Activated T-cell treated with anti-CD3 and anti-CD28 coated beads for 24 hours (primary cell): ENCODE results near the gene SALL1.

ENCODE experiments used
- DNase-seq: peaks from one replicate; pipeline ENCODE4 v3.0.0-alpha.2; 2020; ENCODE audit warnings: low read depth

SALL1 gene

DNA sequence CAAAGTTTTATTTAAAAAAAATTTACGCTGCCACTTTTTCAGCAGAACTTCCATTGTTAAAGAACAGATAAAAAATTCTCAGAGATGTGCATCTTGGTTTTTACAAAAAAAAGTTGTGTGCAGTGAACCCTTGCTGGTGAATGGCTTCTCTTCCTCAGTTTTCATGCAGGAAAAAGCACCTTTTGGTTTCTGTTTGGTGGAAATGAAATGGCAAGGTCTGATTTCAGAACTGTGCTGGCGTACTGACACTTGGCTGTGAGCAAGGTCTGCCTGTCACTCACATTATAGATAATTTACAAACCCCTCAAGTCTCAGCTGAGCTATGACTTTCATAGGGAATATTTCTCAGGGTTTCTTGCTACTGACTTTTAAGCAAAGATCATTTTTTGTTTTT, 5.7 kb upstream of the SALL1 start:
- no peak for DNase-seq

DNA sequence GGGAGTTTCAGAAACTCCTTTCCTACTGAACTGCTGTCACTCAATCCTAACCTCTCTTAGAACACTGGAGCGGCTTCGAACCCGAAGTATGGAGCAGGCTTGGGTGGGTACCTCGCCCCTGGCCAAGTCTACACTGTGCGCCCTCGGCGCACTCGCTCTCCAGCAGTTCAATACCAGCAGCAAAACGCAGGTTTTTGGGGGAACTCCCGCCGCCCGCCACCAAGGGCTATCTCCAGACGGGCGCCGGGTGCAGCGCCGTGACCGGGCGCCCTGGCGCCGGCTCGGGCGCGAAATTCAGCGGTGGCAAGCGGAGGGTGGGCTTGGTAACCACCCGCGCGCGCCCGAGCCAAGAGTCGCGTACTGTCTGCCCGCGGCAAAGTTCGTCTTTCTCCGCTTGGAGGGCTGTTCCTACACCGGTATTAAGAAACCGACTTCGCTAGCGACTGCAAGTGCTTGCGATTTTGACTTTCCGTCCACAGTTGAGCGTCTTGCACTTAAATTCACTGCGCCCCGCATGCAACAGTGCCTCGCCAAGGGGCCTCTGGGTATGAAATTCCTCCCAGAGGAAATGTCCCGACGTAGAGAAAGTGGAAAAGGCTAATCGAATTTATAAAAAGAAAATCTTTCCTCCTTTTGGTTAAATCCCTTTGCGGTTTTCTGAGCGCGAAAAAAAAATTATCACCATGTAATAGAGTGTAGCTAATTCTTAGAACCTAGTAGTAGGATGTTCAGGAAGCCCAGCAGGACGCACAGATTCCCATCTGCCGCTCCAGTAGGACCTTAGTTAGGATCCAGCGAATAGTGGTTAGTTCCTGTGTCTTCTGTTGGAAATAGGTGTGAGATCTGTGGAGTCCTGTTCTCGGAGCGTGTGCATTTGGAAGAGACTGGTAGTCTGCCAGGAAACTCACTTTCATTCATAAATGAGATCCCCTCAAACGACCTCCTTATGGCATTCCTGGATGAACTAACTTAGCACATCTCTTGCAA, 5.0 kb upstream of the SALL1 start:
- no peak for DNase-seq

DNA sequence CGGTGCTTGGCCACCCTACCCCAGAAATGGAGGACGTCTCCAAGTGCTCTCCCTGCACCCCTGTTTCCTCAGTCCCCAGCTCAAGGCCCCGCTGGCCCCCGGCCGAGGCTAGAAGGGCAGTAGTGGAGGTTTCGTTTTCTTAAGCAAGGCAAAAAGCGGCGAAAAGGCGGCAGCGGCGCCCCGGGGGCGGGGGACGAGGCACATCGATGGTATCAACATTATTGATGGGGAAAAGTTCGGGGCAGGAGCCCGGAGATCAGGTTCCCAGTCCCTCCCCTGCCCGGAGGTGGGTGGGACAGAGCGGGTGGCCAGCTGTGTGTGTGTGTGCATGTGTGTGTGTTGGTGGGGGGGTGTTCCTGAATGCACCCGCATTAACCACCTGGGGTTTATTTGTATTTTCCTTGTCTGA, 4.1 kb upstream of the SALL1 start:
- DNase-seq: no peak

DNA sequence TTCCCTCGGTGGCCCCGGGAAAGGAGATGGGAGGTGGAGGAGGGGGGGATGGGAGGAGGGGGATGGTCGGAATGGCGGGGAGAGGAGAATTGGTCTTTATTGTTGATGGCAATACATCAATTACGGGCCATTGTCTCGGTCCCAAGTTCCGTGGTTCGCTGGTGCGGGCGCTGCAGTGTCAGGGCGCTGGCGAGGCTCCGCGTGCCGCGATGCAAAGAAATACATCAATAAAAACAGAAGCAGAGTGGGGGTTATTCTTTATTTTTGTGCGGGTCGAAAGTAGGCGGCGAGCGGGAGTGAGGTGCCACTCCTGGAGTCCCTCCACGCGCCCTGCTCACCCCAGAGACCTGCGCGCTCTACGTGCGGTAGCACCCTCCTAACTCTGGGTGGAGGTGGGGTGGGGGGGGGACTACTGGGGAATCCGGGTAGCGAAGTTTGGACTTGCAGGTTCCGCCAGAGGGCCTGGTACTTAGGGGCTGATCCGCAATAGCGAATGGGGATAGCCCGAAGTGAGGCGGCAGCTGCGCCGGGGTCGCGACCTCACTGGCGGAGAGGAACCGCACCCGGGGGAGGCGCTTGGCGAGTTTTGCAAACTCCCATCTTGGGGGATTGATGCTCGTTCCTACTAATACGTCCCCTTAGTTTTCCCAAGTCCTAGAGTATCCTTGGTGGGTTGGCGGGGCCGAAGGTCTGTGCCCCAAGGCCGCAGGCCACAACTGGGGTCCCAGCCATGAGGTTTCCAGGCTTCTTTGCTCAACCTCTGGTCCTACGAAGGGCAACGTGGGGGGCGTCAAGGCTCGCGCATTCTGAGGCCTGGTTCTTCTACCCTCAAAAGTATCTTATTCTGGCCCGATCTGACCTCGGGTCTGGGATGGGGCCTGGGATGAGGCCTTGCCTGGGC, 3.5 kb upstream of the SALL1 start:
- no peak for DNase-seq

DNA sequence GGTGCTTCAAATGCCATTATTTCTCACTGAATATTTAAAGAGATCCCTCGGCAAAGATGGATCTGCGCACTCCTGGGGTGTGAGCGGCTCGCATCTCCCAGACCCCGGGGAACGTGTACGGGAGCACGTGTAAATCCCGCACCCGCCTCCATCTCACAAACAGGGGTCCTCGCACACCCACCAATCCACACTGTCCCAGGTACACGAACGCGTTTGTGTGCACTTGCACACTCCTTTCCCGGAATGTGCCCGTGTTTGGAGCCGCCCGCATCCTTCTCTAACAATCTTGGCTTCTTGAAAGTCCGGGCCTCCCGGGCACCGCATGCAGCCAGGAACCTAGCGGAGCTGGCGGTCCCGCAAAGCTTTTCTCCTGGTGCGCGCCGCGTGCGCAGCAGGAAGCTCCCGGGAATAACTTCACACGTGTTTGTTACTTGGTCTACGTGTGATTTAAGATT, 2.5 kb upstream of the SALL1 start:
- no peak for DNase-seq

DNA sequence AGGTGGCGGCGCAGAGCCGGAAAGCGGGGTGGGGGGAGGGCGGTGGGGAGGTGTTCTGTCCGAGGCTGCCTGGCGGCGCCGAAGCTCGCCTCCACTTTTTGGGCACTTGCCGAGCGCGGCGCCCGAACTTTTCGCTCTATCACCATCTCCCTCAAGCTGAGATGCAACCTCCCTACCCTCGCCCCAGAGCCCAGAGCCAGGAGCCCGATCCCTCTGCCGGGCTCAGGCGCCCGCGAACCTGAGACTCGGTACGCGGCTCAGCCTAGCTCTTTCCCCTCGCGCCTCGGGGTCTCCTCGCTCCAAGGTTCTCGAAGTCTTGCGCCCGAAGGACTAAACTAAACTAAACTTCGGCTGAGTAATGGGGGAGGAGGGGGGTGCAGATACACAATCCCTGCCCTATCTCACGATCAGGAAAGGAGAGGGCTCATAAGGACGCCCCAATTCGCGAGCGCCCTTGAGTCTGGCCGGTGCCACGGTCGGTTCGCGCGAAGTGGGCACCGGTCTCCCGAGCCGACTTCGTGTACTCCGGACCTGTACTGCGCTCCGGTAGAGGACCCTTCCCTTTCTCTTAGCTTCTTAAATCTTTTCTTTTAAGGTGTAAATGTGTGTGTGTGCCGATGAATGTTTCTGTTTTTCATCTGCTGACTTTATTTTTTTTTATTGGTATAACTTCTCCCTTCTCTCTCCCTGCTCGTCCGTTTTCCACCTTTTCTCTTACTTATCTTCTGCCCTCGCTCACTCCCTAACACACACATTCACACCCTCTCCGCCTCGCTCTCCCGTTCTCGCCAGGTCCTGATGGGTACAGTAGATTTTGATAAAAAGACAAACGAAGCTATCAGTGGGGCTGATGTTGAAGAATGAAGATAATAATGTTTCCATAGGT, 1.9 kb upstream of the SALL1 start:
- no peak for DNase-seq

DNA sequence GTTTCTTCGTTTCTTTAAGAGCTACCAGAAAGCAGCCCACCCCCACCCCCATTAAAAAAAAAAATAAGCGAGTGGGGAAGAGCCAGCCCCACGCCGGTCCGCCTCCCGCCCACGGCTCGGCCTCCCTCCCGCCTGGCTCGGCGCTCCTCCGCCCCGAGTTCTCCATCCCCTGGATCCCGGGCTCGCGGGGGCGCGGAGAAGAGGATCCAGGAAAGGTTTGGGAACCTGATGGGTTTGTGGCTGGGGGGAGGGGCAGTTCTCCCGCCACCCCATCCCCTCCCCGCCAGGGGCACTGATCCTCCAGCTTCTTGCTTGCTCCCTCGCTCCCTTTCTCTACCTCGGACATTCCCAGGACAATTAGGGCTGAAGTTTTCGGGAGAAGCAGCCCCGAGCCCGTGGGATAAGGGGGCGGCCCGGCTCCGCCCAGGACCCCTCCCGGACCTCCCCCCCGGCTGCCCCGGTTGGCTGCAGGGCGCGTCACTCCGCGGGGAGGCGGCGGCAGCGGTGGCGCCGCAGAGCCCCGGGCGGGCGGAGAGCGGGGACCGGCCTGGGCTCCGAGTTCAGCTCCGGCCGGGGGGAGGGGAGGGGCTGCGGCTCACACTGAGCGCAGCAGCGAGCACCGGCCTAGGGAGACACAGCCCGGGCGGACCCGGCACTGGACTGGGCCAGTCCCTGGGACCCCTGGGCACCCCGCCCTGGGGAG, 1.0 kb upstream of the SALL1 start:
- DNase-seq: no peak

DNA sequence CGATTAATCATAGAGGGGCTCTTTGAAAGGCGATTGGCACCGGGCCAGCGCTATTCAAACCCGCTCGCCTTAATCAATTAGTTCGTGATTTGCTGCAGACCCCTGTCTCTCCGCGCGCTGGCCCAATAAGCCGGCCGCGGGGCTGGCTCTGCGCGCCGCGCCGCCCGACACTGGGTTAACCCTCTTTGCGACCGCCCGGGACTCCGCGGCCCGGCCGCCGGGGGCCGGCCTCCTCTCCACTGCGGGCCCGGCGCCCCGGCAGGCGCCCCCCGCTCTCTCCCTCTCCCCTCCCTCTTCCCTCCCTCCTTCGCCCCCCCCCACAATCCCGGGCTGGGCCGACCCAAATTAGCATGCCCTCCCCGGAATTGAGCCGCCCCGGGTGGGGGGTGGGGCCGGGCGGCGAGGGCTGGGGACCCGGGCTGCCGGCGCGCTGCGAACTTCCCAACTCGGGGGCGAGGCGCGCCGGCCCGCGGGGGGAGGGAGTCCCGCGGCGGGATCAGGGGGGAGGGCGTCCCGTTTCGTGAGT, 428 bp upstream of the SALL1 start:
- DNase-seq: no peak

DNA sequence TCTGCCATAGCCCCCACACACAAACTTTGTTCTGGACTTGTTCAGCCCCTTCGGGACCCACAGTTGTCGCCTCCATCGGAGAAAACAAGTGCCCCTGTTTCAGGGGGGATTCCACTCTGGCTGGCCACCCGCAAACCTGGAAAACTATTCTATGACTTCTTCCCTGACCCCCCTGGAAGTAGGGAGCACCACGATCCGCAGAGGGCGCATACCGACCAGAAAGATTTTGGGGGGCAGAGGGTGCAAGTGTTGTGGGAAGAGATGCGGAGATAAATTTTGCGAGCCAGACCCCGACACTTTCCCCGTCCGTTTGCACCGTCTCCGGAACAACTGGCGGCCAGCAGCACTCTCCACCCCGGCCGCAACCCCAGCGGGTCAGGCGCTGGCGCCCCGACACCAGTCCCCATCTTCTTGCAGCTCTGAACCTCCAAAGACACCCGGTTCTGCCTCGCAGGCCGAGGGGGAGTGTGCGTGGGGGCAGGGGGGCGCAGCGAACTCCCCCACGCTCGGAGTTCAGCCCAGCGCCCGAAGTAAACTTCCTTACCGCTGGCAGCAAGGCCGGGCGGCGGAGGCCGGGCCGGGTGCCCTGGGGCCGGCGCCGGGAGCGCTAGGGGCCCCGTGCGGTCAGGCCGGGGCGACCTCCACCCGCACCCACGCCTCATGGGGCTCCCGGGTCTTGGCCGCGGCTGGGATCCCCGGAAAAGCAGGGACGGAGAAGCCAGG, 744 bp downstream of the SALL1 start:
- no peak for DNase-seq

DNA sequence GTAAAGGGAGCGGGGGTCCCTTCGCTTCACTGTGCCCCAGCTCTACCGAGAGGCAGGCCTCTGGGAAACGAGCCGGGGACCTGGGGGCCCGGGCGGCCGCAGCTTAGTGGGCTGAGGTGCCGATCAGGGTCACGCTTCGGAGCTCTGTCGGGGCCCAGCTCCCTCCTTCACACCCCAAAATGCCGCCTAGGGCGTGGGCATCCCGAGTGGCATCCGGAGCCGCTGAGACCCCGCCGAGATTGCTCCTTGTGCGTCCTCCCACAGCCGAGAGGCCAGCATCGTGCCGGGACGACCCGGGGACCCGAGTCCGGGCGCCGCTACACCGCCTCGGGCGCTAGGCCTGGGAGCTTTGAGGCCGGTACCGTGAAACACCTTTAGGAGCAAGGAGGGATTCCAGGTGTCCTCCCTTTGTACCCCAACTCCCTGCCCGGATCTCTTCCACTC, 1.3 kb downstream of the SALL1 start:
- DNase-seq: no peak

DNA sequence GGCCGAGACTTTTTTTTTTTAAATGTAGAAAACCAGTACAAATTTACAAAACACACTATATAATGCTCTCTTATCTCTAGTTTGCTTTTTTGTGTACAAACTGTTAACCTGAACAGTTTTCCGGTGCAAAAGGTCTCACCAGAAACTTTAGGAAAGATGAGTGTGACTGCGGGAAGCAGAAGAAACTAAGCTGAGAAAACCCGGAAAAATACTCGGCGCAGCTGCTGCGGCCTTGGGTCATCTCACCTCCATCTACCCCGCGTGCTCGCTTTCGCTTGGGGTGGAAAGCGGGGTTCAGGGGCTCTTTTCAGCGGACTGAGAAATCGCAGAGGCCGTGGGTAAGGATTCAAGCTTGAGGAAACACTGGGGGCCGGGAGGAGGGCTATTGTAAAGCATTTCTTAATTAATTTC, 1.8 kb downstream of the SALL1 start:
- DNase-seq: no peak

DNA sequence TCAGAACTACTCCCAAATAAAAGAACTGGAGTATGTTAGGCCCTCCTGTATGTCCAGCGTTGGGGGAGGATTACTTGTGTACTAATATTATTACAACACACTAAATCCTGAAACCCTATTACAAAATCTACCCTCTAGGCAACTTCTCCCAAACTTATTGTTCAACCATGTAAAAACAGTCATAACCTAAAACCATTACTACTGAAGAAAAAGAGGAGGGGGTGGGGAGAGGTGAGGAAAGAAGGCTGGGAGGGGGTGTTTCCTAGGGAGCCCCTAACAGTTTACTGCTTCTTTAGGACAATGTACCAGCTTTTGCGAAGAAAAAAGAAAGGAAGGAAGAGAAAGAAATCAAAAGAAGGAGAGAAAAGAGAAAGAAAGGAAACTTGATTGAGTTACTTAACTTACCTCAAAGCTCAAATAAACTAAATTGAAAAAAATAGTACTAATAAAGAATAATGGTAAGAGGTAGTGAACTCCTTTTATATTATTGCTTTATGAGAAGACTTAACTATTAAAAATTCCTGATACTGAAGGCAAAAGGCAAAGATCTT, 2.3 kb downstream of the SALL1 start:
- DNase-seq: no peak

DNA sequence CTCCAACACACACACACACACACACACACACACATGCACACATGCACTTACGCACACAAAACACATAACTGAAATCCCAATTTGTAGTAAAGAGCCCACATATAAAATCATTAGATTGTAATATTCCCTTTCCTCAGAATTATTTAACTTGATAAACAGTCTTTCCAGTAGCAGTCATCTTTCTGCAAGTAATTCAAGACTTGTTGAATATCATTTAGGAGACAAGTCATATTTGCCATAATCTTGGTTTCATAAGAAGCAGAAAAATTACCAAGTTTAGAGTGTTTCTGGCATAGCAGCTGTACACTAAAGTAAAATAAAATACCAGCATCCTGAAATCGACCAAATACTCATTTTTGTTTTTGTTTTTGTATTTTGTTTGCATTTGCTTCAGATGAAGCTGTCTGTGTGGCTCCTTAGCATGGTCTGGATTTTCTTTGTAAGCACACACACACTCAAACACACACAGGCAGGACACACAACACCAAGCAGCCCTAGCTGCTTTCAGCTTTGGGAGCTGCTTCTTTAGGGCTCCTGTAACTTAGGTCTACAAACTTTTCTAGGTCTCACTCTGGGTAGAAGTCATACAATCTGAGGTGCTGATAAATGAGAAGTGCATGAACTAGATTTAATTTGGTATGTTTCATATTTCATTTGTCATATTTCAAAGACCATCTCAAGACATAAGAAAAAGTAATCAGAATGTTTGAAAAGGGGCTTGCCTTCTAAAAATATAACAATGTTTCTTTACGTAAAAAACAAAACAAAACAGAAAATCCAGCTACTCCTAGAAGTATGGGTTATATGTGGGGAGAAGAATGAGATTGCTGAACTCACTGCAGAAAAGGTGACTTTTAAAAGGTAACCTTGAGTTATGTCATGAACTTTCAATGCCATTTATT, 3.0 kb downstream of the SALL1 start:
- DNase-seq: no peak

DNA sequence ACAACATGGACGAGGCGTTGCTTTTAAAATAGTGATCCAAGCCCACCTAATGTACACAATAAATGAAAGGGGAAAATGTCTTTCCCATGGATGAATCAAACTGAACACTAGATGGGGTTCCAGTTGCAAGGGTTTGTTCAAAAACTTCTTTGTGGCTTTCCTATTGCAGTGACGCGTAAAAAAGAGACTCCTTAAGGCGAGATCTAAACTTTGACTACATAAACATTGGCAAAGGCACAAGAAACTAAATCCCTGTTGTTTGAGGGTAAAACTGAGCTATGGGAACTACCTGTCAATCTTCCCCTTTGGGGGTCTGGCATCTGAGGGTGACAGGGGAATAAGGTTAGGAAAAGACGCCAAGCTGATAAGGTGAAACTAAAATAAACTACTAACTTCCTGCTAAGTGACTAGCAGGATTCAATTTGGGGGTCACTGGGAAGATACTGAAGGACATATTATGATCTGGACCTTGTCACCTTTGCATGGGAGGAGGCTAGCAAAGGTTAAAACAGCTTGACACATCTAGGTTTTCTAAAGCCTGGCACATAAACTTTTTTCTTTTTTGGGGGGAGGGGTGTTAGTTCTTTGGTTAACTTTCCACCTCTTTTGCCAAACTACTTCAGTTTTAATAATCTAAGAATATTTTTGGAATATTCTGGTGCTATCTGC, 4.7 kb downstream of the SALL1 start:
- DNase-seq: no peak

DNA sequence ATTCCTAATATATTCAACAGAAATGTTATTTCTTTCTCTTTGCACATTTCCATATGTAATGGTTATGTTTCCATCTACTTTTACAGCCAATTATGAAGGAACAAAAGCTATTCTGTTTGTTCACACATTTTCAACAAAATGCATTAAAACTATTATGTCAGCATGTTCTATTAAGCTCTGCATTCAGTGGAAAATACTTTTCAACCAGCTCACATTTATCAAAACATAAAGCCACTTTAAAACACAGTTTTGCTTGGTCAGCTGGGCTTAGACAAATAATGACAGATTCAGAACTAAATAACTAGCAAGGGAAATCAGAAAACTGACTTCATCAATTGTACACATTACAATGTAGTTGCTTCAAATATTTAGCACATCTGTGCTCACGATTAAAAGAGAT, 6.9 kb downstream of the SALL1 start:
- DNase-seq: no peak

DNA sequence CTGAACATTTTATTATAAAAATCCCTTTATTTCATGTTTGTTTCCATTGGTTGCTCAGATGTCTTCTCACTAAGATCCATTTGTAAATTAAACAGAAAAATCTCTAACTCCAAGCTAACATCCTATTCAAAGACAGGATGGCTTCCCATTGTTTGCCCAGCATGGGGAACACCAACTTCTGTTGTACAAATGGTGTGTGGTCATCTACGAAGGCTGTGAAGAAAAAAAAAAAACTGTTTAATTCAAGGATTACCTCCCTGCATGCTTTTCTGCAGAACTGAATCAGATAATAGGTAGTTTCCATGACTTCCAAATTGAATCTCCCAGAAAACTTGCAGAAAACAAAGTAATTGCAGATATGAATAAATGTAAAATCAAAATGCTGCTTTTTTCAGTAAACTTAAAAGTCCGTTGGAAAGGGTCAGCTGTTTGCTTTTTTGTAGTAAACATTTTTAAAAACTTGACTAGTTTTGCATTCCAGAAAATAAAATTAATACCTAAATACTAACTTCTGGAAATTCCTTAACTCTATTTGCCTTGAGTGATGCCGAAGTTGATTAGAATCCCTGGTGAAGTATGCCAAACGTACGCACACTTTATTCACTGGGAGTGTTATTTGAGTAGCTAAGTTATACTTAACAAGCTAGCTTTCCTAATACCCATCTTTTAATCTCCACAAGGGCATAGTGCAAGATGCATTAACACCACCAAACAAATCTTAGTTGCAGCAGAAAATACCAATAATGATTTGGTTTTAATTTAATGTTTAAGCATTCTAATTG, 7.7 kb downstream of the SALL1 start:
- DNase-seq: no peak

DNA sequence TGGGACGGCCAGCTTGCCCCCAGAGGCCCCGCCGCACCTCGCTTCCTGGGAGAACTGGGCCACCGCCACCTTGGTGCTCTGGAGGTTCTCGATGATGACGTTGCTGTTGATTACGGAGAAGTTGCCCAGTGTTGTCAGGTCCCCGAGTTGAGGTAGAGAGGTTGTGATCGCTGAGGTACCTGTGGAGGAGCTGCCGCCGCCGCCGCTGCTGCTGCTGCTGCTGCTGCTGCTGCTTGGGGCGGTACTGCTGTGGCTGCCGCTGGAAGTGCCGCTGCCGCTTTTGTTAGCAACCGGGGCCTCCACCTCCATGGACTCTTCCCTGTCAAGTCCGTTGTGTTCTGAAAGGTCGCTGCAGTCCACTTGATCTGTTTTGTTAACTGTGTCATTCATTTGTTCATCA, 9.5 kb downstream of the SALL1 start:
- DNase-seq: no peak
